ENCODE measurements around the gene AQP12A. TPM values are rescaled to one million over a fixed set of nuclear protein-coding genes. Genes with fewer than 3 reads are reported as not detected.

Gene AQP12A
- total RNA-seq, 3 donors from 2014 or later, result not detected

GRCh38 chr2:240704651-240705050 is 13.0 kb downstream of the AQP12A start:
- no peak for DNase-seq (ENCODE audit: low spot score in 2 of 2)
- Histone ChIP-seq H3K27ac (no peak overlapping the region), H3K36me3 (no peaks in the 10 kb centered on the region), H3K27me3 (peaks cover 0 to 51% of the 10 kb centered on the region in 2 donors), H3K4me1 (no peaks in the 10 kb centered on the region), H3K4me3 (no peak overlapping the region), H3K9me3 (no peaks in the 10 kb centered on the region)
- intact Hi-C loops (cut with DNase I; ENCODE audit: low total_unique reads), result no loop called here
- TF ChIP-seq CTCF (IDR thresholded peaks at IDR 0.05), result no peak
- TF ChIP-seq POLR2AphosphoS5 (IDR thresholded peaks at IDR 0.05), result no peak
- no peak for TF ChIP-seq POLR2A (IDR thresholded peaks at IDR 0.05)

GRCh38 chr2:240705204-240705791 is 13.6 kb downstream of the AQP12A start:
- no peak overlapping the region for H3K4me3 ChIP-seq
- H3K4me1 ChIP-seq, result no peaks in the 10 kb centered on the region
- no peaks in the 10 kb centered on the region for H3K9me3 ChIP-seq
- DNase-seq (ENCODE audit: low spot score in 2 of 2), result no peak
- no peak overlapping the region for H3K27ac ChIP-seq
- H3K27me3 ChIP-seq, result peaks cover 0 to 51% of the 10 kb centered on the region in 2 donors
- no peak for TF ChIP-seq POLR2AphosphoS5 (IDR thresholded peaks at IDR 0.05)
- no peak for TF ChIP-seq CTCF (IDR thresholded peaks at IDR 0.05)
- TF ChIP-seq POLR2A (IDR thresholded peaks at IDR 0.05), result no peak
- H3K36me3 ChIP-seq, result no peaks in the 10 kb centered on the region
- intact Hi-C loops (cut with DNase I; ENCODE audit: low total_unique reads), result no loop called here

GRCh38 chr2:240707043-240707756 is 15.5 kb downstream of the AQP12A start:
- H3K36me3 ChIP-seq, result no peaks in the 10 kb centered on the region
- no peak overlapping the region for H3K4me3 ChIP-seq
- H3K27me3 ChIP-seq, result peaks cover 0 to 37% of the 10 kb centered on the region in 2 donors
- no peaks in the 10 kb centered on the region for H3K9me3 ChIP-seq
- TF ChIP-seq CTCF (IDR thresholded peaks at IDR 0.05) (no peak), POLR2AphosphoS5 (IDR thresholded peaks at IDR 0.05) (no peak), POLR2A (IDR thresholded peaks at IDR 0.05) (no peak)
- intact Hi-C loops (cut with DNase I; ENCODE audit: low total_unique reads), result no loop called here
- H3K27ac ChIP-seq, result no peak overlapping the region
- H3K4me1 ChIP-seq, result no peaks in the 10 kb centered on the region
- DNase-seq (ENCODE audit: low spot score in 2 of 2), result no peak

- TF ChIP-seq POLR2A (IDR thresholded peaks at IDR 0.05) (no peak), CTCF (IDR thresholded peaks at IDR 0.05) (no peak), POLR2AphosphoS5 (IDR thresholded peaks at IDR 0.05) (no peak)
- intact Hi-C loops (cut with DNase I; ENCODE audit: low total_unique reads), result no loop called here
Measured at GRCh38 chr2:240707821-240708220, 16.2 kb downstream of the AQP12A start.

GRCh38 chr2:240708457-240708856 is 16.8 kb downstream of the AQP12A start:
- Histone ChIP-seq H3K27ac (no peak overlapping the region), H3K4me1 (no peaks in the 10 kb centered on the region), H3K9me3 (no peaks in the 10 kb centered on the region), H3K4me3 (no peak overlapping the region), H3K27me3 (peaks cover 0 to 24% of the 10 kb centered on the region in 2 donors), H3K36me3 (no peaks in the 10 kb centered on the region)
- intact Hi-C loops (cut with DNase I; ENCODE audit: low total_unique reads), result no loop called here
- TF ChIP-seq CTCF (IDR thresholded peaks at IDR 0.05), result no peak
- TF ChIP-seq POLR2AphosphoS5 (IDR thresholded peaks at IDR 0.05), result no peak
- DNase-seq (ENCODE audit: low spot score in 2 of 2), result no peak

More at GRCh38 chr2:240707821-240708220, 16.2 kb downstream of the AQP12A start:
- Histone ChIP-seq H3K27ac (no peak overlapping the region), H3K4me1 (no peaks in the 10 kb centered on the region), H3K9me3 (no peaks in the 10 kb centered on the region), H3K27me3 (peaks cover 0 to 31% of the 10 kb centered on the region in 2 donors), H3K4me3 (no peak overlapping the region), H3K36me3 (no peaks in the 10 kb centered on the region)
- DNase-seq (ENCODE audit: low spot score in 2 of 2), result no peak
